GM19239 (cell line): ENCODE results near the gene TTLL1.

ENCODE experiments used
- DNase-seq: peaks from one replicate; pipeline ENCODE4 v3.0.0; 2011; ENCODE audit warnings: low spot score; ENCODE audit not compliant: insufficient read length
- FAIRE-seq: peaks from 2 replicates; lab custom pipeline; 2011; peaks lifted over from hg19 to GRCh38; lab: Jason Lieb, UNC

TTLL1 gene

DNA sequence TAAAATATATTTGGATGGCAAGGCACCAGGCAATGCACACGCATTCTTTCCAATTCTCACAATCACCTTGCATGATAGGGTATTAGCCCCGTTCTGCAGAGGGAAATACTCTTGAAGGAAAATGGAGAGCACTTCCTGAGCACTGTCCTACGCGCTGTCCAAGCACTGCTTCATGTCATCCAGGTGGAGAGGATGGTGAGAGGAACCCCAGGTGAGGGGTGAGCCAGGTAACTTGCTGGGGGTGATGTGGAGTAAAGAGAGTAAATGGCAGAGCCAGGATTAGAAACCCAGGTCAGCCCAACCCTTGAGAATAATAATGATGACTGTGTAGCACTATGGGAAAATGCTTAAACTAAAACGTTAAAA is 73.5 kb downstream of the TTLL1 start:
- DNase-seq (no peak), FAIRE-seq (peak; percentile 71)

DNA sequence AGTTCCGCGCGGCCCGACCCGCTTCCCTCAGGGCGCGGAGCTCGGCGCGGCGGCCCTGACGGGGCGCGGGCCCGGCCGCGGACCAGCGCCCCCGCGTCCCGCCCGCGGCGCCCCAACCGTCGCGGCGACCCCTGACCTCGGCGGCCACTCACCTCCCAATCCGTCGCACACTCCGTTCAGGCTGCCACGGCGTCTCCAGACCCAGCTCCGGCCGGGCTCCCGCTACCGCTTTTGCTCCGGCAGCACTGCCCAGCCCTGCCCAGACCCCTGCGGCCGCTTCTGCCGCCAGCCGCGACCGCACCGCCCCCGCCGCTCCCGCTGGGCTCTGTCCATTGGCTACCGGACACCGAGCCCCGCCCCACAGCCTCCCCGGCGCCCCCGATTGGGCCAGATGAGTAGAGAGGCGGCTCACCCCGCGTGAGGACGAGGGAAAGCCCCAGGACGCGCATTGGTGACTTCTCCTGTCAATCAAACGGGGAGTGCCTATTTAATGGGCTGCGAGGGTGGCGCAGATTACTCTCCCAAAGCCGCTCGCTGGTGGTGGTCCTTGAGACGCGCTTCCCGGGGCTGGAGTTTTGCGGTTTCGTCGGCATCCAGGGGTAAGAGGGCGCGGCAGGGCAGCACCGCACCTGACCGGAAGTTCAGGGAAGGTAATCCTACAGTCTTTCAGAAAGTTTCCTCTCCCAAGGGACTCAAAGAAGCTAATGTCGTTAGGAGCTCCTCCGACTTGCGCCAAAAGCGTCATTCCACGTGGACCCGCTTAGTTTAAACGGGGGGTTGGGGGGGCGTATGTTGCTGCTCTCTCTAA is 74.1 kb downstream of the TTLL1 start, which contains the start of gene PACSIN2:
TSS of gene PACSIN2 (minus strand) at position 281 of the 808 bp plus-strand sequence. CDS start 103,069 bp downstream, outside the sequence.
- peak; percentile 100 for DNase-seq
- peak; percentile 93 for FAIRE-seq

DNA sequence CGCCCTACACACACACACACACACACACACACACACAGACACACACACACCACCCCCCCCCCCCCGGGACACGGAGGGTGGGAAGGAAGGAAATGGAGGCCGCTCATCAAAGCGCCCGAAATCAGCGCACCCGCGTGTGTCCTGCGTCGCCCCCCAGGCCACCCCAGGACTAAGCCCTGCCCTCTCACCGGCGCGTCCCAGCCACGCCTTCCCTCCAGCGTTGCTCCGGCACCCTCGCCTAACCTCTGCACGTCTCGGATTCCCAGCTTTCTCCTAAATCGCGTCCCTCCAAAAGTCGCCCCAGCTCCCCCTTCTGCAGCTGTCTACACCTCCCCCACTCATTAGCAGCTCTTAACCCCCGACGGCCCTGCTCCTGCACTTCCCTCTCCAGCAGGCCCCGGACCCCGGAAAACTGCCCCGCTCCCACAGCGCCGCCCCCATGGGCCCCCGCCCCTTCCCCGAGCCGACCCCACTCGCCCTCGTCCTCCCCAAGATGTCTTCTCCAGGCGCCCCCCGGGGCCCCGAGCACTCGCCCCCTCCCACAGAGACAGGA is 74.8 kb downstream of the TTLL1 start:
- FAIRE-seq (no peak), DNase-seq (peak; percentile 29)

DNA sequence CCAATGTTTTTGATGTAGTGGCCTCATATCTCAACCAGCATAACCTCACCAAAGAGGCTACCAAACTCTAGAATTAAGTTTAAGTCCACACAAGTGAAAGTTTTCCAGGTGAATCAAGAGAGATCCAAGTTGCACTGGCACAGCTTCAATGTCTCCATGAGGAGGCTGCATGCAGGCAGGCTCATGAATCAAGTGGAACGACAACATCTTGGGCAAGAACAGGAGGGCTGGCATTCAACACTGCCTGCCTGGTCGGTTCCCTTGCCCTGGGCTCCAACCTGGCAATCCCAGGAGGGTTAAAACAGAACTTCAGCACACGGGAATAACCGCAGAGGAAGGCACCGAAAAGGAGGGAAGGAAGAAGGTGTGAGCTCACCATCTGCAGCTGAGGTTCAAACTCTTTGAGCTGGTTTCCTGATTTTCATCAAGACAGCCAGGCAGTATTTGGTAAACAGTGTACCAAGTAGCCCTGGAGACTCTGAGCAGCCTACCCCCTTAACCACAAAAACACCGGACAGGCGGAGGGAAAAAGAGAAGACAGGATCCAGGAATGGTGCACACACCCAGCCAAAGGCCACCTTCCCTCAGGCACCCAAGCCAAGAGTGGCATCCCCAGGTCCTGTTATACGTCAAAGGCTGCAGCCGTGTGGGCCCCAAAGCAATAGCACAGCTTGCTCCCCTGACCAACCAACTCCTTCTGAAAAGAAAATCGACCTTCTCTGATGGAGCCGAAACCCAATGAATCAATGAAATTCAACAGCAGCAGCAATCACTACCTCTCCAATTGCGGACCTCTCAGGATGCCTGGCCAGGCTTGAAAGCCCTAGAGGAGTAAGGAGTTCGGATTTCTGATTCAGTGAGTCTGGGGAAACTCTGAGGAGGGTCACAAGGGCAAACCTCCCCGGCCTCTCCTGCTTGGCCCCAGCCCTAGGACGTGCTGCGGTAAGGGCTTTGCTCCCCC is 75.6 kb downstream of the TTLL1 start:
- FAIRE-seq (peak; percentile 77), DNase-seq (no peak)

DNA sequence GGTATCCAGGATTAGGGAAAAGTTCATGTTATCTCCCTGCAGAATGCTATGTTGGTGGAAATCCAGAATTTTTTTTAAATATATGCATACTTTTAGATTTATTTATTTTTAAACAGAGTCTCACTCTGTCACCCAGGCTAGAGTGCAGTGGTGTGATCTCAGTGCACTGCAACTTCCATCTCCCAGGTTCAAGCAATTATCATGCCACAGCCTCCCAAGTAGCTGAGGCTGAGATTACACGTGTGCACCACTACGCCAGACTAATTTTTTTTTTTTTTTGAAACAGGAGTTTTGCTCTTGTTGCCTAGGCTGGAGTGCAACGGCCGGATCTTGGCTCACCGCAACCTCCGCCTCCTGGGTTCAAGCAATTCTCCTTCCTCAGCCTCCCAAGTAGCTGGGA is 76.8 kb downstream of the TTLL1 start:
- FAIRE-seq, result no peak
- DNase-seq, result no peak

DNA sequence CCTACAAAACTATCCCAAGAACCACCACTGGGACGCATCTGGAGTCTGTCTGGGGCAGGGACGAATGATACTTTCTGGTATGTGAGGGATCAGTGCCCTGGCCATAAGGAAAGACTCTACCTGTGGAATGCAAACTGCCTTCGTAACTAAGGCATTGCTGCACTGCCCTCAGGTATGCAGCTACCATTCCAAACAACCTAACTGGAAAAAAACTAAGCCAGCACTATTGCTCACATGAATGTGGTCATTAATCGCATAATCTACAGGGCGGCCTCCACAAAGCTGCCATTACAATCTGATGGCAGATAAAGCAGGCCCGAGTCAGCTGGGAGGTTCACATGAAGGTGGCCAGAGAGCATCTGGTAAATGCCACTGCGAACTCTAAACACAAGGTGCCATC is 78.1 kb downstream of the TTLL1 start:
- FAIRE-seq (no peak), DNase-seq (no peak)

DNA sequence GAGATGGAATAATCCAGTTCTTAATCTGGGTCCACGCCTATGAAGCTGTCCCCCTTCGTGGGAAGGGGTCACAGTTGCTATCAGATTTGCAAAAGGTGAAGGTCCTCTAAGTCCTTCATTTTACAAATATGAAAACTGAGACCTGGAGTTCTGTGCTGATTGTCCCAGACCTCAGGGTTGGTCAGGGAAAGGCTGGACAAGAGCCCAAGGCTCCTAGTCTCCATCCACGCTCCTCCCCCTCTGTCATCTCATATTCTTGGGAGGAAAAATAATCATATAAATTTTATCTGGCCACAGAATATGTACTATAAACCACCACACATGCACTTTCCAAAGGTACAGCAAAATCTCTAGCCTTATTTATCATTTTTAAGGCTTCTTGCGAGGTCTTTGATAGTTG is 79.7 kb downstream of the TTLL1 start:
- FAIRE-seq (no peak), DNase-seq (no peak)

DNA sequence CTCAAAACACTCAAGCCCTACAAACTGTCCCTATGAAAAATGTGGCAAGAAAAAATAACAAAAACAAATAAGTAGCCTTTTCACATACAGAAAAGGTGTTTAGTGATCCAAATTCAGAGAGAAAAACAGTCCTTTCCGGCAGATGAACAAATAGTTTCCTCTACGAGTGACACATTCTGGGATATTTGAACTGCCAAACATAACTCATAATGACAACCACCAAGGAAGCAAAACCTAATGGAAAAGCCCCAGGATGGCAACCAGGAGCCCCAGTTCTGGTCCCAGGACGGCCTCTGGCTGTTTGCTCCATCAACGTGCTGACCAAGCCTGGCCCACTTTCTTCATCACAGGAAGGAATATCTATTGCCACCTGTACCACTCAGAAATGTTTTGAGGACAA is 80.3 kb downstream of the TTLL1 start:
- DNase-seq, result no peak
- no peak for FAIRE-seq

DNA sequence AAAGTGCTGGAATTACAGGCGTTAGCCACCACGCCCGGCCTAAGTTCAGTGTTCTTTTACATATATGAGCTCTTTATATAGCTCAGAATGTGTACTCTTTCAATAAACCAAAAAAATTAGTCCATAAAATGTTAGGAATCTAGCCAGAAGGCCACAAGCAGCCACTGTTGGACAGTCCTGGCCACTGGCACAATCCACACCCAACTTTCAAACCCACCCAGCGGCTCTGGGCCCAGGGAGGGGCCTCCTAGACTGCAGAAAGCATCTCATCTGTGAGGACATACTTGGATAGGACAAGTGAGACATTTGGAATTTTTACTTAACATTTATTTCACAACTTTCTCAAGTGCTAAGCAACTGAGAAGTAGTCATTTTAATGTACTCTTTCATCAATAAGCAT is 80.7 kb downstream of the TTLL1 start:
- FAIRE-seq, result no peak

DNA sequence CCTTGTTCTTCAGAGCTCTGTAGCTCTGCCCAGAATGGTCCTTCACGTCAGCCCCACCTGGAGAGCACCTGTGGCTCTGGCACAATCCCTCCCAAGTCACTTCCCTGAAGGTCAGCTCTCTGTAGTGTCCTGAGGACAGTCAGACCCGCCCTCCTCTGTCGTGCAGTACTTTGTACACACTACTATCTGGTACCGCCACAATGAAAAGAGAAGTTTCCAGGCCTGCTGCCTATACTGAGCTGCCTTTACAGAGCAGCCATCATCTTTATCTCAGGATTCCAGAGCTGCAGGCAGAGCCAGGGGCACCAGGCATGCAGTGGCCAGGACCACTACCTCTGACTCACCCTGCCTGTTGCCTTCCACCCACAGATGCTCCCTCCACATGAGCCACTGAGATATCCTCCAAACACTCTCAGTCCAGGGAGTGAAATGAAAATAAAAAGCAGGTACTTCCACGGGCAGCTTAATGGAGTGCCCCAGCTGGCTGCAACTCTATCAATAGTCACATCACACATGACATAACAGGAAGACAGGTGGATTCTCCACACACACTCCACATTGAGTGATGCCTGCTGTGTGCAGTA is 81.6 kb downstream of the TTLL1 start:
- DNase-seq (no peak), FAIRE-seq (no peak)

More for the DNA sequence above, 80.7 kb downstream of the TTLL1 start:
- no peak for DNase-seq

DNA sequence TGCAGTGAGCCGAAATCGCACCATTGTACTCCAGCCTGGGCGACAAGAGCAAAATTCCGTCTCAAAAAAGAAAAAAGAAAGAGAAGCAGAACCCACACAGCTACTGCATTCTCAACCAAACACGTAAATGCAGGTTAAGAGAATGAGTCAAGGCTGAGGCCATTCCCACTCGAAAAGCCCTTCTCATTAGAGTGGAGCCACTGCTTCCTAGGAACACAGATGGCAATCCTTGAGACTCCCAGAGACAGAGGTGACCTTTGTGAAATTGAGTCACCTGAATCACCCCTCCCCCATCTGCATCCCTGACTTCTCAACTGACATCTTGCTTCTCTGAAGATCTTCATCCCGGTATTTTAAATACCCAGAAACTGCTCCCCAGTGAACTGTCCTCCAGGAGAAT is 82.4 kb downstream of the TTLL1 start:
- DNase-seq, result no peak
- FAIRE-seq, result no peak

DNA sequence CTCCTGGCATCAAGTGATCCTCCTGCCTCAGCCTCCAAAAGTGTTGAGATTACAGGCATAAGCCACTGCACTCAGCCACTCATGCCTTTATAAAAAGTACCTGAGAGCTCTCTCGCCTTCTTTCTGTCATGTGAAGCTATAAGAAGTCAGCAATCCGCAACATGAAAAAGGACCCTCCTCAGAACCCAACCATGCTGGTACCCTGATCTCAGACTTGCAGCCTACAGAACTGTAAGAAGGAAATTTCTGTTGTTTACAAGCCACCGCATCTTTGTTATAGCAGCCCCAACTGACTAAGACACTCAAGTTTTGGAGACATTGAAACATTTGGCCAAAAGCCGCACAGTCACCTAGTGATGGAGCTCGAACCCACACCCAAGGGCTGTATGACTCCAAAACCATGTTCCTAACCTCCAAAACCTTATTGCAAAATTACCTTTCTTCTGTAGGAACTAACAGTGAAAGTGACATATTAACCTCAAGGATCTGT is 83.1 kb downstream of the TTLL1 start:
- DNase-seq (no peak), FAIRE-seq (no peak)

DNA sequence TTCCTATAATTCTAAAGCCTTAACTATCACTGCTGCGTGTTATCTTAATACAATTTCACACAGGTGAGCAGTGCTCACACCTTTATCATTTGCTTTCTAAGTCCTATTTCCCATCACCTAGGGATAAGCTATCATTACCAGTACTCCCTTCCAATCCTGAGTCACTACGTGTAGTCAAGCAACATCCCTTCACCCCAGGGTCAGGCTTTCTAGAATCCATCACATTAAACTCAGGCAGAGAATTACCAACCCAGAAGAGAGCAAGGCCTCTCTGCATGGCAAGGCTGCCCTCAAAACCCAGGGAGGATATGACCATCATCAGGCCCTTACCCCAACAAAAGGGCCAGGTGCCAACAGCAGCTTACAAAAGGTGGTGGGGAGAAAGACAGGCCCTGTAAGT is 84.1 kb downstream of the TTLL1 start:
- DNase-seq, result no peak
- FAIRE-seq, result peak; percentile 45

DNA sequence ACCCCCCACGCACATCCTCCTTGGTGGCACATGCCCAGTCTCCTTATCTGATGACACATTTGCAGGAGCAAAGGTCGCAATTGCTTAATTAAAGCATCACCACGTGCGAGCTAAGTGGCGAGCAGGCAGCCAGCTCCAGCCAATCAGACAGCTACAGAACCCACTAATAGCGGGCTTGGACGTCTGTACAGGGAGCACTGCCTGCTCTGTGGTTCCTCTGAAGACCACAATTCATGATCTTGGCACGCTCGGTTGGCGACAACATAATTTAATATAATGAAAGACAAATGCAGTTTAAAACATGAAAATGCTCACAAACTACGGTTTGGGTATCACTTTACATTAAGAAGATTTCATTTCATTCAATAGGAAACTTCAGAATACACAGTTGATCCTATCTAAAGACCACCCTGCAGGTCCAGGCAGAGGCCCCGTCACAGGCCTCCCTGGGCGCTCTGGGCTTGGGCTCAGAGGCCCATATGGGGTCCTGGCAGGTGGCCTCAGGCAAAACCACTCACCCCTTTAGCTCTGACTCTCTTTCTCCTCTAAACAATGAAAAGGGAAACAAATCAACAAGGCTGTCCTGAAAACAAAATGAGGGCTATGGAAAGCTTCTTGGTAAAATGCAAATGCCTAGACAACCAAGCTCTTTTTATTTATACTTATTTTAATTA is 84.7 kb downstream of the TTLL1 start:
- DNase-seq (no peak), FAIRE-seq (peak; percentile 63)

DNA sequence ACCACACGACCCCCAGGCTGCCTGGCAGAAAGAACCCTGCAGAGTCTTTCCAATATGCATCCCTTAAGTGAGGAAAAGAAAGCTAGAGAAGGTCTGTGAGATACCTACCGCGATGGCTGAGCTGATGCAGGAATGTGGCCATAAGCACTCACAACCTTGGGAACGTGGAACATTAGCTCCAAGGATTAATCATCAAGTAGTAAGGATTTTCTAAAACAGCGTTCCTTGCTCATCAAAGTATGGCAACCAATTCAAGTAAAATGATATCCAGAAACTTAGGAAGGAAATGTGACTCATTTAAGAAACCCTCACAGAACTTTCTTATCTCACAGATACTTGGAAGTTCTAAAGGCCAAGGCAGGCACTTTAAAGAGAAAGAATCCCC is 87.0 kb downstream of the TTLL1 start:
- no peak for DNase-seq
- FAIRE-seq, result peak; percentile 56

DNA sequence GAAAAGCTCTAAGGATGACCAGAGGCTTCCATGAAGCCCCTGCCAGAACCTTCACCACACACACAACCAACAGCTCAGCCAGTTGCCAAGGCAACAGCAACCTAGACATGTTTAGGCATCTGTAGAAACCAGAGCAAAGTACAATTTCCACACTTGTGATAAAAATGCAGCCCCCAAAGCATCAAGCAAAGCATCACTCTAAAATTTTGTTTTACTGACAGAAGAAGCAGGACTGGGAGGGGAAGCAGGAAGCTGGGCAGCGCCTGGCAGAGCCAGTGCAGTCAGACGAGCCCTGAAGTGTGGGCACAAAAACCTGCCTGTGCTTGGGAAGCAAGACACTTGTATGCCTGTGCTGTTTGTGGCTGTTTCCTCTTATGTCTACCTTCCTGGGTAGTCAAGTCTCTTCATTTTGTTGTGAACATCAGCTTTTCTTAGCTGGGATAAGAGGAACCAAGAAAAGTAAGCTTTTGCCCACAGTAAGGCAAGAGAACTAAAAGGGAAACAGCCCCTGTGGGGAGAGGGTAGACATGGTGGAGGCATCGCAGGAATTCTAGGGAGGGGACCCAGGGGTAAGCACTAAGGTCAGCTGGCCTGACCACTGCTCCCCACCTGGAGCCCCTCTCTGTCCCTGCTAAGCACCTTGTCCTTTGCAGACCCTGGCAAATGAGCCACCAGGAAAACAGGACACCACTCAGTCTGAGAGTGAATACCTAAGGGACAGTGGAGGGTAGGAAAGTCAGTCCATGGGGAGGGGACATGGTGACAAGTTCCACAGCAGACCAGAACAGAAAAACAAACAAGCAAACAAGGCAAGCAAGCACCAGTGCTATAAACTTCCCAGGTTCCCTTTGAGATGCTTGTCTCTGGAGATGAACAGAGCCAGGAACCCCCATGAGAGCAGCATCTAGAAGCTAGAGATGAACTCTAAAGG is 87.7 kb downstream of the TTLL1 start:
- no peak for DNase-seq

DNA sequence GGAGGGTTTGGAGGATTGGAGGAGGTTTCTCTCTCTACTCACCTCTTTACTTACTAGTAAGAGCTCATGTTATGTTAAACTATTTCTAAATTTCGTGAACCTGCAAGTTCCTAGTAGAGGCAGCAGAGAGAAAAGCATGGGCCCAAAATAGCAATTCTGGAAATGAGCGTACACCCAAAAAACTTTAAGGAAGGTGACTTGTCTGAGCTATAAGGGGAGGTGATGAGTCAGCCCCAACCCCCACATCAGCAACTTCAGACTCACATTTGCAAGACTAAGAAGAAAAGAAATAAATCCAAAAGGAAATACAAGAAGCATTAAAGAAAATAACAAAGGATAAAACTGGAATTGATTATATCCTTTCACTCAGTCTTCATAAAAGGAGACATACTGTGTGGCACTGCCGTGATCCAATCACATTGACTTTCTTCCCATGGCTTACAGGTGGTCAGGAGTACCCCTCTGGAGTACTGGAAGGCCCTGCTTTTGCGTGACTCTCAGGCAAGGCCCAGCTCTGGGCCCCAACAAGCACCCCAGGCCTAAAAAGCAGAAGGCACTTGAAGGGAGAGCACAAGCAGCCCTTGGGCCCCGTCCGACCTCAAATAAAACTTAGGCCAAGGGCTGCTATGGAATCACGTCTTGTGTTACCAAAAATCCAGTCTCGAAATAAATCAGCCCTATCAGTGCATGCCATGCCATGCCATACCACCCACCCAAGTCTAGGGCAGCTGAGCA is 88.6 kb downstream of the TTLL1 start:
- peak; percentile 14 for FAIRE-seq
- DNase-seq, result no peak

More for the DNA sequence above, 87.7 kb downstream of the TTLL1 start:
- FAIRE-seq, result peak; percentile 84

DNA sequence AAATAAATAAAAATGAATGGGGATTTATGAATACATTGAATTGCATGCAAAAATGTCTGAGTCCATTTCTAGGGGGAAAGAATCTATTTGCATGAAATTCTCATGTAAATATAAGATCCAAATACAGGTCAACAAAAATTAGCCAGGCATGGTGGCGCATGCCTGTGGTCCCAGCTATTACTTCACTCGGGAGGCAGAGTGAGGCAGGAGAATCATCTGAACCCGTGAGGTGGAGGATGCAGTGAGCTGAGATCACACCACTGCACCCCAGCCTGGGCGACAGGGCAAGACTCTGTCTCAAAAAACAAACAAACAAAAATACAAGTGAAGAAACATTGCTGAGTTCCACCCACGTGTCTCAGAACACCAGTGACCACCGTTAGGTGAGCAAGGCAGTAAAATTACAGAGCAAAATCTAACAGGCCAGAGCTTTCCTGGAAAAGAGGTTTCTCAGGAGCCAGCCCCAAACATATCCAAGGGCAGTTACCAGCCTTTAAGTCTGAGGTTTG is 91.6 kb downstream of the TTLL1 start:
- FAIRE-seq (no peak), DNase-seq (no peak)
